Measurements from ENCODE around the gene NPLOC4.

The NPLOC4 gene

GRCh38 chr17:81514489-81514738 lies 122.5 kb downstream of the NPLOC4 start:
- H3K4me1 ChIP-seq (ENCODE audit: control insufficient read depth, insufficient read depth, low read length), result peaks cover 10% of the 10 kb centered on the region
- H3K4me3 ChIP-seq (ENCODE audit: low read depth, low read length), result peak overlapping the region; percentile 61
- no peaks in the 10 kb centered on the region for H3K9me3 ChIP-seq (ENCODE audit: control insufficient read depth, insufficient read depth, low read length)
- peaks cover 29% of the 10 kb centered on the region for H3K36me3 ChIP-seq (ENCODE audit: control insufficient read depth, insufficient read depth, low read length)
- H3K27me3 ChIP-seq (ENCODE audit: control insufficient read depth, insufficient read depth, low read length), result no peaks in the 10 kb centered on the region
- H3K9ac ChIP-seq (ENCODE audit: low read depth, low read length), result peak overlapping the region; percentile 89

GRCh38 chr17:81513753-81514488 lies 123.0 kb downstream of the NPLOC4 start:
- H3K4me1 ChIP-seq (ENCODE audit: control insufficient read depth, insufficient read depth, low read length), result peaks cover 10% of the 10 kb centered on the region
- peak overlapping the region; percentile 89 for H3K9ac ChIP-seq (ENCODE audit: low read depth, low read length)

GRCh38 chr17:81513372-81513752 lies 123.5 kb downstream of the NPLOC4 start:
- Histone ChIP-seq H3K9ac (ENCODE audit: low read depth, low read length) (peak overlapping the region; percentile 89), H3K36me3 (ENCODE audit: control insufficient read depth, insufficient read depth, low read length) (peaks cover 35% of the 10 kb centered on the region), H3K9me3 (ENCODE audit: control insufficient read depth, insufficient read depth, low read length) (no peaks in the 10 kb centered on the region), H3K4me3 (ENCODE audit: low read depth, low read length) (peak overlapping the region; percentile 61), H3K4me1 (ENCODE audit: control insufficient read depth, insufficient read depth, low read length) (peaks cover 10% of the 10 kb centered on the region), H3K27me3 (ENCODE audit: control insufficient read depth, insufficient read depth, low read length) (no peaks in the 10 kb centered on the region)

More at GRCh38 chr17:81513753-81514488, 123.0 kb downstream of the NPLOC4 start:
- H3K36me3 ChIP-seq (ENCODE audit: control insufficient read depth, insufficient read depth, low read length), result peaks cover 32% of the 10 kb centered on the region
- H3K27me3 ChIP-seq (ENCODE audit: control insufficient read depth, insufficient read depth, low read length), result no peaks in the 10 kb centered on the region
- H3K4me3 ChIP-seq (ENCODE audit: low read depth, low read length), result peak overlapping the region; percentile 61
- no peaks in the 10 kb centered on the region for H3K9me3 ChIP-seq (ENCODE audit: control insufficient read depth, insufficient read depth, low read length)

GRCh38 chr17:81512562-81513371 lies 124.1 kb downstream of the NPLOC4 start, which contains the start of gene ACTG1:
Gene ACTG1 (minus strand): TSS chr17:81512799. CDS start chr17:81512354, 445 bp downstream.
- Histone ChIP-seq H3K27me3 (ENCODE audit: control insufficient read depth, insufficient read depth, low read length) (no peaks in the 10 kb centered on the region), H3K9ac (ENCODE audit: low read depth, low read length) (peak within 1 kb of the TSS; percentile 95), H3K4me1 (ENCODE audit: control insufficient read depth, insufficient read depth, low read length) (peaks cover 6% of the 10 kb centered on the region), H3K9me3 (ENCODE audit: control insufficient read depth, insufficient read depth, low read length) (no peaks in the 10 kb centered on the region), H3K36me3 (ENCODE audit: control insufficient read depth, insufficient read depth, low read length) (peaks cover 35% of the 10 kb centered on the region), H3K4me3 (ENCODE audit: low read depth, low read length) (peak within 1 kb of the TSS; percentile 95)

DNA sequence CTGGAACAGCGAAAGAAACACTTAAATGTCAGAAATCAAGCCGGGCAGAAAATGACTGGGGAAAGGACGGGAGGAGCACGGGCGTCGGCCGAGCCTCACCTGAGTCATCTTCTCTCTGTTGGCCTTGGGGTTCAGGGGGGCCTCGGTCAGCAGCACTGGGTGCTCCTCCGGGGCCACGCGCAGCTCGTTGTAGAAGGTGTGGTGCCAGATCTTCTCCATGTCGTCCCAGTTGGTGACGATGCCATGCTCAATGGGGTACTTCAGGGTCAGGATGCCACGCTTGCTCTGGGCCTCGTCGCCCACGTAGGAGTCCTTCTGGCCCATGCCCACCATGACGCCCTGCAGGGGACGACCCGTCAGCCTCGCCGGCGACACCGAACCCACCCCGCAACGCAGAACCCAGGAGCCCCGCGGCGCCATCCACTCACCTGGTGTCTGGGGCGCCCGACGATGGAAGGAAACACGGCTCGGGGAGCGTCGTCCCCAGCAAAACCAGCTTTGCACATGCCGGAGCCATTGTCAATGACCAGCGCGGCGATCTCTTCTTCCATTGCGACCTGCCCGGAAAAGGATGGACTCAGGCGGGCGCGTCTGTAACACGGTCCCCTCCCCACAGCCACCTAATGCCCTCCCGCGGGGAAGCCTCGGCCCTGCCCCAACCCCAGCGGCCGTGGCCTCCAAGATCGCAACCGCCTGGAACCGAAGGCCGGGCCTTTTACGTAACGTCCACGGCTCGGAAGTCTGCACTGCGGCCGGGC lies 124.9 kb downstream of the NPLOC4 start:
- peaks cover 35% of the 10 kb centered on the region for H3K36me3 ChIP-seq (ENCODE audit: control insufficient read depth, insufficient read depth, low read length)

GRCh38 chr17:81511554-81511803 lies 125.4 kb downstream of the NPLOC4 start:
- Histone ChIP-seq H3K36me3 (ENCODE audit: control insufficient read depth, insufficient read depth, low read length) (peaks cover 35% of the 10 kb centered on the region), H3K4me3 (ENCODE audit: low read depth, low read length) (peak overlapping the region; percentile 95), H3K9ac (ENCODE audit: low read depth, low read length) (peak overlapping the region; percentile 95), H3K27me3 (ENCODE audit: control insufficient read depth, insufficient read depth, low read length) (no peaks in the 10 kb centered on the region), H3K9me3 (ENCODE audit: control insufficient read depth, insufficient read depth, low read length) (no peaks in the 10 kb centered on the region), H3K4me1 (ENCODE audit: control insufficient read depth, insufficient read depth, low read length) (no peaks in the 10 kb centered on the region)

More for the DNA sequence above, 124.9 kb downstream of the NPLOC4 start:
- H3K9ac ChIP-seq (ENCODE audit: low read depth, low read length), result peak overlapping the region; percentile 95
- H3K27me3 ChIP-seq (ENCODE audit: control insufficient read depth, insufficient read depth, low read length), result no peaks in the 10 kb centered on the region
- peak overlapping the region; percentile 95 for H3K4me3 ChIP-seq (ENCODE audit: low read depth, low read length)
- peaks cover 3% of the 10 kb centered on the region for H3K4me1 ChIP-seq (ENCODE audit: control insufficient read depth, insufficient read depth, low read length)
- no peaks in the 10 kb centered on the region for H3K9me3 ChIP-seq (ENCODE audit: control insufficient read depth, insufficient read depth, low read length)

DNA sequence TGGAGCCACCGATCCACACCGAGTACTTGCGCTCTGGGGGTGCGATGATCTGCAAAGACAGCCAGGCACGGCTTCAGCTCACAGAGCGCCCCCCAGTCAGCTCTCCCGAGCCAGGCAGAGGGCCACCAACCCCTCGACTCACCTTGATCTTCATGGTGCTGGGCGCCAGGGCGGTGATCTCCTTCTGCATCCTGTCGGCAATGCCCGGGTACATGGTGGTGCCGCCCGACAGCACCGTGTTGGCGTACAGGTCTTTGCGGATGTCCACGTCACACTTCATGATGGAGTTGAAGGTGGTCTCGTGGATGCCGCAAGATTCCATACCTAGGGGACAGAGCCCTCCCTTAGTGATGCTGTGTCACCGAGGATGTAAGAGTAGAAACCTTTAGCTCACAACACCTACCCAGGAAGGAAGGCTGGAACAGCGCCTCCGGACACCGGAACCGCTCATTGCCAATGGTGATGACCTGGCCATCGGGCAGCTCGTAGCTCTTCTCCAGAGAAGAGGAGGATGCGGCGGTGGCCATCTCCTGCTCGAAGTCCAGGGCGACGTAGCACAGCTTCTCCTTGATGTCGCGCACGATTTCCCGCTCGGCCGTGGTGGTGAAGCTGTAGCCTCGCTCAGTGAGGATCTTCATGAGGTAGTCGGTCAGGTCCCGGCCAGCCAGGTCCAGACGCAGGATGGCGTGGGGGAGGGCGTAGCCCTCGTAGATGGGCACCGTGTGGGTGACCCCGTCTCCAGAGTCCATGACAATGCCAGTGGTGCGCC lies 125.9 kb downstream of the NPLOC4 start:
- Histone ChIP-seq H3K4me3 (ENCODE audit: low read depth, low read length) (peak overlapping the region; percentile 95), H3K9me3 (ENCODE audit: control insufficient read depth, insufficient read depth, low read length) (no peaks in the 10 kb centered on the region), H3K9ac (ENCODE audit: low read depth, low read length) (peak overlapping the region; percentile 95), H3K4me1 (ENCODE audit: control insufficient read depth, insufficient read depth, low read length) (no peaks in the 10 kb centered on the region), H3K36me3 (ENCODE audit: control insufficient read depth, insufficient read depth, low read length) (peaks cover 35% of the 10 kb centered on the region), H3K27me3 (ENCODE audit: control insufficient read depth, insufficient read depth, low read length) (no peaks in the 10 kb centered on the region)

DNA sequence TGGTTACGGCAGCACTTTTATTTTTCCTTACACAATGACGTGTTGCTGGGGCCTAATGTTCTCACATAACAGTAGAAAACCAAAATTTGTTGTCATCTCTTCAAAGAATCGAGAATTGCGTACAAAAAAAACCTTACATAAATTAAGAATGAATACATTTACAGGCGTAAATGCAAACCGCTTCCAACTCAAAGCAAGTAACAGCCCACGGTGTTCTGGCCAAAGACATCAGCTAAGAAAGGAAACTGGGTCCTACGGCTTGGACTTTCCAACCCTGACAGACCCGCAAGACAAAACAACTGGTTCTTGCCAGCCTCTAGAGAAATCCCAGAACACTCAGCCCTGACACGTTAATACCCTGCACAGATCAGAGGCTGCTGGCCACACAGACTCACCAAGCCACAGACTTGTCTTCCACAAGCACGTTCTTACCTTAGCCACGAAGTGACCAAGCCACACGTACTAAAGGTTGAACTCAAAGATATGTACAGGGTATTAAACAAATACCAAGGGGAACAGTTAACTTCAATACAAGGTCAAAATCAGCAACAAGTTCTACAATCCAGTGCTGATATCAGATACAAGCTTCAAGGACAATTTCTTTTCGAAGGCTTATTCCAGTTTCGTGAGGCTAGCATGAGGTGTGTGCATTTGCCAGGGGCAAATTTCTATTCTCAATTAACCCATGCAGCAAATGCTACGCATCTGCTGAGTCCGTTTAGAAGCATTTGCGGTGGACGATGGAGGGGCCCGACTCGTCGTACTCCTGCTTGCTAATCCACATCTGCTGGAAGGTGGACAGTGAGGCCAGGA lies 126.7 kb downstream of the NPLOC4 start:
- Histone ChIP-seq H3K4me3 (ENCODE audit: low read depth, low read length) (peak overlapping the region; percentile 95), H3K9ac (ENCODE audit: low read depth, low read length) (peak overlapping the region; percentile 95), H3K27me3 (ENCODE audit: control insufficient read depth, insufficient read depth, low read length) (no peaks in the 10 kb centered on the region), H3K4me1 (ENCODE audit: control insufficient read depth, insufficient read depth, low read length) (no peaks in the 10 kb centered on the region), H3K9me3 (ENCODE audit: control insufficient read depth, insufficient read depth, low read length) (no peaks in the 10 kb centered on the region), H3K36me3 (ENCODE audit: control insufficient read depth, insufficient read depth, low read length) (peaks cover 35% of the 10 kb centered on the region)

DNA sequence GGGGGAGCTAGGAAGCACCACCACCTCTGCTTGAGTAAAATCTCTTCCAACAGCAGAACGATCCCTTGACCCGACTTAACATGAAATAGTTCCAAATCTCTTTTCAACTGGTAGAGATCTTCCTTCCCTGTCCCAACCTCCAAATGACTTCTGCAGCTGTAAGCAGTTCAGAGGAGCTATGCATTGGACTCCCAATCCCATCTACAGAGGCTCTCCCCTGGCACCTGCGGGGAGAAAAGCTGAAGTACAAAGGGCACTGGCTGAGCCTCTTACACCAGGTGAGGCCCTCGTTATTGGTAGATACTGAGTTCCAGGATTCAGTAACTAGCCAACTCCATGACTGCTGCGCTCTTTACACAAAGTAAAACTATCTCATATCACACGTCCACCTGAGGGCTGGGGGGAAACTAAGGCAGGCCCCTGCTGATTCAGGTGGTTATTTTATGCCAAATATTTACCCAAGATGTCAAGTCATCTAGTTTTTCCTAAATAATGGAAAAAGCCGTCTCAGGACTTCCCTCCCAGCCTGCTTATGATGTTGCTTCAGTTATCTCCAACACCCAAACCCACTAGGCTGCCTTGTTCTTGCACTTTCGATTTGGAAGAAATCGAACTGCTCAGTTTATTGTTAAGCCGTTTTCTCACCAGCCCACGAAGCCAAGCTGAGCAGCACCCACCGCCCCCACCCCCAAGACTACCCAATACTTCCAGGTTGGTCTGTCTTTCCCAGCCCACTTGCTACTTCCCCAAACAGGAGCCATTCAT lies 127.5 kb downstream of the NPLOC4 start:
- Histone ChIP-seq H3K36me3 (ENCODE audit: control insufficient read depth, insufficient read depth, low read length) (peaks cover 35% of the 10 kb centered on the region), H3K4me3 (ENCODE audit: low read depth, low read length) (peak overlapping the region; percentile 95), H3K4me1 (ENCODE audit: control insufficient read depth, insufficient read depth, low read length) (no peaks in the 10 kb centered on the region), H3K9ac (ENCODE audit: low read depth, low read length) (peak overlapping the region; percentile 95), H3K9me3 (ENCODE audit: control insufficient read depth, insufficient read depth, low read length) (no peaks in the 10 kb centered on the region), H3K27me3 (ENCODE audit: control insufficient read depth, insufficient read depth, low read length) (no peaks in the 10 kb centered on the region)

GRCh38 chr17:81508639-81509206 lies 128.2 kb downstream of the NPLOC4 start:
- H3K4me3 ChIP-seq (ENCODE audit: low read depth, low read length), result peak overlapping the region; percentile 95

More at GRCh38 chr17:81508639-81509206, 128.2 kb downstream of the NPLOC4 start:
- Histone ChIP-seq H3K9ac (ENCODE audit: low read depth, low read length) (peak overlapping the region; percentile 9), H3K36me3 (ENCODE audit: control insufficient read depth, insufficient read depth, low read length) (peaks cover 35% of the 10 kb centered on the region), H3K9me3 (ENCODE audit: control insufficient read depth, insufficient read depth, low read length) (no peaks in the 10 kb centered on the region), H3K27me3 (ENCODE audit: control insufficient read depth, insufficient read depth, low read length) (no peaks in the 10 kb centered on the region), H3K4me1 (ENCODE audit: control insufficient read depth, insufficient read depth, low read length) (no peaks in the 10 kb centered on the region)

Measured in iPS-15b (cell line).